HepG2 (cell line): Measurements from ENCODE around the gene UNC13D. TPM values are rescaled to one million over a fixed set of nuclear protein-coding genes. Genes with fewer than 3 reads are reported as not detected.

Source experiments
- ADNP ChIP-seq: sonication (generic); formaldehyde crosslinking; IDR thresholded peaks from 2 replicates; pipeline ENCODE4 v1.4.0; 2020; ENCODE audit warnings: missing genetic modification reagents
- AFF4 ChIP-seq: sonication (generic); formaldehyde crosslinking; IDR thresholded peaks from 2 replicates; pipeline ENCODE4 v1.4.0; 2020; ENCODE audit warnings: missing genetic modification reagents
- ASH2L ChIP-seq: fragments of 300-600, 200-600 bp; sonication (generic); IDR thresholded peaks from 2 replicates; pipeline ENCODE4 v1.7.0; 2017; ENCODE audit warnings: low read depth, mild to moderate bottlenecking, moderate library complexity, mixed read lengths, low read length; ENCODE audit not compliant: insufficient read length
- CBX1 ChIP-seq: IDR thresholded peaks from one replicate; pipeline ENCODE4 v1.6.1; 2016; ENCODE audit warnings: antibody characterized with exemption, low read depth
- CBX5 ChIP-seq: sonication (generic); formaldehyde crosslinking; IDR thresholded peaks from 2 replicates; pipeline ENCODE4 v1.4.0; 2020; ENCODE audit warnings: missing genetic modification reagents, borderline replicate concordance
- CTCF ChIP-seq: sonication (generic); formaldehyde crosslinking; IDR thresholded peaks from 2 replicates; pipeline ENCODE4 v1.5.0; 2020; ENCODE audit warnings: mild to moderate bottlenecking, missing genetic modification reagents, moderate library complexity
- FOXK2 ChIP-seq: fragments of 450-650 bp; IDR thresholded peaks from 2 replicates; pipeline ENCODE4 v1.6.1; 2016
- POGK ChIP-seq: sonication (generic); formaldehyde crosslinking; conservative IDR thresholded peaks from 2 replicates; pipeline ENCODE4 v1.8.0; 2022; ENCODE audit warnings: mild to moderate bottlenecking, moderate library complexity, missing genetic modification reagents
- RARA ChIP-seq: IDR thresholded peaks from 2 replicates; pipeline ENCODE4 v1.6.1; 2016; ENCODE audit warnings: missing genetic modification reagents, missing compliant biosample characterization
- RORA ChIP-seq: sonication (generic); formaldehyde crosslinking; IDR thresholded peaks from 2 replicates; pipeline ENCODE4 v1.5.0; 2020; ENCODE audit warnings: mild to moderate bottlenecking, missing genetic modification reagents, moderate library complexity
- STAT6 ChIP-seq: sonication (generic); formaldehyde crosslinking; IDR thresholded peaks from 2 replicates; pipeline ENCODE4 v1.4.0; 2020; ENCODE audit warnings: missing genetic modification reagents, mild to moderate bottlenecking, borderline replicate concordance
- ZMAT3 ChIP-seq: sonication (generic); formaldehyde crosslinking; conservative IDR thresholded peaks from 2 replicates; pipeline ENCODE4 v1.7.0; 2021; ENCODE audit warnings: missing genetic modification reagents
- ZNF350 ChIP-seq: sonication (generic); formaldehyde crosslinking; IDR thresholded peaks from 2 replicates; pipeline ENCODE4 v1.4.0; 2020; ENCODE audit warnings: mild to moderate bottlenecking, low read depth, missing genetic modification reagents, borderline replicate concordance
- ZNF484 ChIP-seq: sonication (generic); formaldehyde crosslinking; IDR thresholded peaks from 2 replicates; pipeline ENCODE4 v1.5.1; 2020; ENCODE audit warnings: mild to moderate bottlenecking, low read depth, missing genetic modification reagents, borderline replicate concordance
- ZNF574 ChIP-seq: sonication (generic); formaldehyde crosslinking; IDR thresholded peaks from 2 replicates; pipeline ENCODE4 v1.4.0; 2020; ENCODE audit warnings: missing genetic modification reagents
- ZNF709 ChIP-seq: sonication (generic); formaldehyde crosslinking; IDR thresholded peaks from 2 replicates; pipeline ENCODE4 v1.5.0; 2020; ENCODE audit warnings: mild to moderate bottlenecking, missing genetic modification reagents
- polyA plus RNA-seq, 8 experiments: library from polyadenylated mRNA; depleted of rRNA in 3 of 8; stranded (reverse) in 7 of 8; unstranded in 1 of 8; fragments of >200 nt; fragmentation: Illumina TruSeq in 4 of 8; extraction: Trizol in 4 of 8; gene quantifications; 2 replicates each; pipeline versions ENCODE4 v1.2.1 to v1.2.3, GENCODE V29; 2011 to 2016; ENCODE audit warnings: low read depth in 4 of 8, missing spikeins in 1 of 8, mixed read lengths in 1 of 8; ENCODE audit not compliant: insufficient read depth in 1 of 8
- total RNA-seq, 5 experiments: library from RNA; depleted of rRNA; stranded (reverse); fragments of >200 nt; fragmentation: Illumina TruSeq; extraction: Trizol; gene quantifications; 2 replicates each; pipeline ENCODE4 v1.2.3, GENCODE V29; 2016; ENCODE audit warnings: low read depth in 1 of 5

UNC13D gene
- total and polyA plus RNA-seq, 2 of the 13 experiments (the other 11 are each of a cell fraction or from before 2014, with no cell fraction given), result 29.7 to 42.7 TPM

- no peak for TF ChIP-seq STAT6 (CRISPR knock-in tag)
- TF ChIP-seq POGK (CRISPR knock-in tag), result no peak; the same call in 1 of the 2 replicates
- no peak for TF ChIP-seq ASH2L
- peak; percentile 91 for TF ChIP-seq CBX1
- TF ChIP-seq ZMAT3 (CRISPR knock-in tag), result no peak
- peak; percentile 89 for TF ChIP-seq AFF4 (CRISPR knock-in tag)
- peak; percentile 57; the same call in 1 of the 2 replicates for TF ChIP-seq ZNF574
- no peak for TF ChIP-seq ADNP (CRISPR knock-in tag)
- TF ChIP-seq CBX5 (CRISPR knock-in tag), result peak; percentile 80; the same call in 1 of the 2 replicates
- no peak for TF ChIP-seq ZNF709 (CRISPR knock-in tag)
- no peak for TF ChIP-seq ZNF484 (CRISPR knock-in tag)
- peak; percentile 90 for TF ChIP-seq CTCF (CRISPR knock-in tag)
- TF ChIP-seq RARA (CRISPR knock-in tag), result peak; percentile 65
- TF ChIP-seq FOXK2, result no peak
- TF ChIP-seq ZNF350 (CRISPR knock-in tag), result no peak
- no peak for TF ChIP-seq RORA (CRISPR knock-in tag)
Measured at GRCh38 chr17:75845058-75845711, 981 bp upstream of the UNC13D start (continued).
